ENCODE data around the gene PIGR. TPM values are rescaled to one million over a fixed set of nuclear protein-coding genes. Genes with fewer than 3 reads are reported as not detected.

The PIGR gene
- over 10,000 TPM in 1 of 3 donors, 1,000 to 10,000 TPM in 2; 4,355 to 12,072 (median 9,452) TPM for total RNA-seq
- long read RNA-seq, donor 1, full-length matches to known transcripts = 5,027 of 7,595 reads
- long read RNA-seq, donor 1, partial matches to known transcripts = 2,412 of 7,595 reads
- long read RNA-seq, donor 1, other reads (novel, unspliced or antisense) = 156 of 7,595 reads
- long read RNA-seq, donor 2, full-length matches to known transcripts = 1,777 of 4,454 reads
- long read RNA-seq, donor 2, partial matches to known transcripts = 437 of 4,454 reads
- long read RNA-seq, donor 2, other reads (novel, unspliced or antisense) = 2,240 of 4,454 reads

GRCh38 chr1:206946261-206946660 is at the start of gene PIGR:
Gene PIGR, minus strand, starts transcription at chr1:206946466. Its CDS starts 5,935 bp downstream, at chr1:206940531.
- H3K4me3 ChIP-seq = peak within 1 kb of the TSS; percentile 50
- H3K9me3 ChIP-seq = no peaks in the 10 kb centered on the region
- peak; percentile 68 for ATAC-seq
- TF ChIP-seq, protein P1, sequence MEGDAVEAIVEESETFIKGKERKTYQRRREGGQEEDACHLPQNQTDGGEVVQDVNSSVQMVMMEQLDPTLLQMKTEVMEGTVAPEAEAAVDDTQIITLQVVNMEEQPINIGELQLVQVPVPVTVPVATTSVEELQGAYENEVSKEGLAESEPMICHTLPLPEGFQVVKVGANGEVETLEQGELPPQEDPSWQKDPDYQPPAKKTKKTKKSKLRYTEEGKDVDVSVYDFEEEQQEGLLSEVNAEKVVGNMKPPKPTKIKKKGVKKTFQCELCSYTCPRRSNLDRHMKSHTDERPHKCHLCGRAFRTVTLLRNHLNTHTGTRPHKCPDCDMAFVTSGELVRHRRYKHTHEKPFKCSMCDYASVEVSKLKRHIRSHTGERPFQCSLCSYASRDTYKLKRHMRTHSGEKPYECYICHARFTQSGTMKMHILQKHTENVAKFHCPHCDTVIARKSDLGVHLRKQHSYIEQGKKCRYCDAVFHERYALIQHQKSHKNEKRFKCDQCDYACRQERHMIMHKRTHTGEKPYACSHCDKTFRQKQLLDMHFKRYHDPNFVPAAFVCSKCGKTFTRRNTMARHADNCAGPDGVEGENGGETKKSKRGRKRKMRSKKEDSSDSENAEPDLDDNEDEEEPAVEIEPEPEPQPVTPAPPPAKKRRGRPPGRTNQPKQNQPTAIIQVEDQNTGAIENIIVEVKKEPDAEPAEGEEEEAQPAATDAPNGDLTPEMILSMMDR (IDR thresholded peaks at IDR 0.05) = no peak
- peak; percentile 87 to 91 (median 88) for DNase-seq
- H3K36me3 ChIP-seq (ENCODE audit: low read depth) = no peaks in the 10 kb centered on the region
- intact Hi-C loops (cut with DNase I, micrococcal nuclease) = no loop called here
- H3K4me1 ChIP-seq (ENCODE audit: low read depth) = peaks cover 21% of the 10 kb centered on the region

- Histone ChIP-seq H3K4me1 (ENCODE audit: low read depth) (peaks cover 4% of the 10 kb centered on the region), H3K36me3 (ENCODE audit: low read depth) (no peaks in the 10 kb centered on the region), H3K9me3 (no peaks in the 10 kb centered on the region), H3K4me3 (no peak overlapping the region)
- DNase-seq = no peak
- ATAC-seq = peak; percentile 34
- TF ChIP-seq, protein P1 (IDR thresholded peaks at IDR 0.05) = no peak
- intact Hi-C loops (cut with DNase I, micrococcal nuclease) = no loop called here
Observed at GRCh38 chr1:206992790-206993189, 46.5 kb upstream of the PIGR start.

DNA sequence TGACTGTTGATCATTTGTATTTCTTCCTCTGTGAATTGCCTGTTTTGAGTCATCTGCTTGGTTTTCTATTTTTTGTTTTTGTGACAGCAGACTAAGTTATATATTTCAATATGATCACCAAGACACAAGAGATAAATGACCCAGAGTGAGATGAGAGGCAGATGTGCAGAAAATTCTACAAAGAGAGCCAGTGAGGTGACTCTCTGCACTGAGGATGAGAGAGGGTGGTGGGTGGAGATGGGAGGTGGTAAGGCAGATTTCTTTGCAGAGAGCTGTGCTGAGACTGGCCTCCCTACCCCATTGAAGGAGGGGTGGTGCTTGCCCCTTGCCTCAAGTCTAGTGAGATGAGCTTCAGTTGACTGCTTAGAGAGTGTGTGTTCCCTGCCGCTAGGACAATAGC is 41.6 kb upstream of the PIGR start:
- no peaks in the 10 kb centered on the region for H3K9me3 ChIP-seq
- no peak overlapping the region for H3K4me3 ChIP-seq
- H3K36me3 ChIP-seq (ENCODE audit: low read depth) = no peaks in the 10 kb centered on the region
- DNase-seq (no peak), ATAC-seq (no peak)
- peaks cover 2% of the 10 kb centered on the region for H3K4me1 ChIP-seq (ENCODE audit: low read depth)
- TF ChIP-seq, protein P1 (IDR thresholded peaks at IDR 0.05) = no peak
- intact Hi-C loops (cut with DNase I, micrococcal nuclease) = no loop called here

DNA sequence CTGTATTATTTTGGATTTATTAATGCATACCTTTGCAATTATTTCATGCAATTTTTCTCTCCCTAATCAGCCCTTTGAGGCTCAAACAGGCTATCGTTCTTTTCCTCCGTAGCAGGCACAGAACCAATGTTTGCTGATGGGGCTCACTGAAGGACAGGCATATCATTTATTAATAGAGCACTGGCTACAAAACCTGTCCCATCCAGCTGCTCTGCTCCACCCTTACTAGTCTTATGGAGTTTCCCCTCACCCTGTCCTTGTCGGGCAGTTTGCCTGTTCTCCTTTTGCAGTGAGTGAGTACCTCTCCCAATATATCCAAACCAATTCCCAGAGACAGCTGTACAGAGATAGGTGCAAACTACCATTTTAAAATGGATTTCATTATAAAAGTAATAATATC is 40.6 kb upstream of the PIGR start:
- Histone ChIP-seq H3K36me3 (ENCODE audit: low read depth) (no peaks in the 10 kb centered on the region), H3K4me1 (ENCODE audit: low read depth) (no peaks in the 10 kb centered on the region), H3K4me3 (no peak overlapping the region), H3K9me3 (no peaks in the 10 kb centered on the region)
- ATAC-seq (no peak), DNase-seq (no peak)
- TF ChIP-seq, protein P1 (IDR thresholded peaks at IDR 0.05) = no peak
- intact Hi-C loops (cut with DNase I, micrococcal nuclease) = no loop called here

- ATAC-seq (no peak), DNase-seq (no peak)
- H3K36me3 ChIP-seq (ENCODE audit: low read depth) = no peaks in the 10 kb centered on the region
- intact Hi-C loops (cut with DNase I, micrococcal nuclease) = no loop called here
- TF ChIP-seq, protein P1 (IDR thresholded peaks at IDR 0.05) = no peak
- H3K9me3 ChIP-seq = no peaks in the 10 kb centered on the region
- H3K4me1 ChIP-seq (ENCODE audit: low read depth) = no peaks in the 10 kb centered on the region
- no peak overlapping the region for H3K4me3 ChIP-seq
Observed at GRCh38 chr1:206986402-206986801, 40.1 kb upstream of the PIGR start.
